GM19397 (cell line): Measurements from ENCODE around the gene PSMG2.

Experiments used
- ATAC-seq: cut with Tn5 transposase; IDR thresholded peaks from one replicate; pipeline ENCODE4 v1.9.1; 2021; ENCODE audit warnings: mild to moderate bottlenecking, moderate library complexity; ENCODE audit not compliant: unreplicated experiment

Gene PSMG2

DNA sequence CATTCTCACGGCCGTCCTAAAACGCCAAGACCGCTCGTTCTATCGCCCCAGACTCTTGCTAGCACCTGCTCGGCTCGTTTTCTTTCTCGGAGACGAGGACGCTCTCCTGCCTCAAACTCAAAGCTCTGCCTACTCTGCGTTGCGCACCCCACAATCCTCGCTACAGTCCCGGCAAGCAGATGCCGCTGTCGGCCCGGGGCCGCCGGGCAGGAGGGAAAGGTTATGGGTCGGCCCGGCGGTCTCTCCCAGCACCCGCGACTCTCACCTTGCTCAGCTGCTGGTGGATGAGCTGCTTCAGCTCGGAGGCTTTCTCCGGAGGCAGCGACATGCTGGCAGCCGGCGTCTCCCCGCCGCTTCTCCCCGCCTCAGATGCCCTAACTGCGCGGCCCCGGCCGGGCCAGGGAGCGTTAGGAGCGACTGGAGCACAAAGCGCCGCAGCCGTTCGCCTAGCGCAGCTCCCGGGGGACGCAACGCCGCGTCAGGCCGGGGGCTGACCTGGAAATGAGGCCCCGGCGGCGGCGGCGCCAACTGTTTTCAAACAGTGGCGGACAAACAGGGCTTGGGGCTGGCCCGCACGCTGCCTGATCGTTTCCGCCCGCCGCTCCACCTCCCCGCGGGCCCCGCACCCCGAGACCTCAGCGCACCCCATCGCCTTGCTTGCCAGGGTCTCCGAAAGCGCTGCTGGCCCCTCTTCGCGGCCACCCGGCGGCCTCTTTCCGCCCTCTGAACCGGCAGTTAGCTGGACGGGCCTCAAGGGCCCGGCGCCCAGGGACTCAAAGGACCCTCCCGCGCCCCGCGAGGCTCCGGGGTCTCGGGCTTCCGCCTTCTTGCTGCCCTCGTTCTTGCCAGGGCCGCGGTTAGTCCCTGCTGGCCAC is at the start of gene PSMG2, which contains the start of gene CEP76:
TSS of gene PSMG2 (plus strand) at position 822 of the 875 bp plus-strand sequence. CDS start 66 bp downstream, outside the sequence.
TSS of gene CEP76 (minus strand) at position 503 of the 875 bp plus-strand sequence. CDS start at position 328, 175 bp downstream.
- peak; percentile 87 for ATAC-seq

GRCh38 chr18:12654971-12655370 is 47.9 kb upstream of the PSMG2 start:
- ATAC-seq = no peak

GRCh38 chr18:12656605-12656937 is 46.3 kb upstream of the PSMG2 start:
- ATAC-seq = no peak

DNA sequence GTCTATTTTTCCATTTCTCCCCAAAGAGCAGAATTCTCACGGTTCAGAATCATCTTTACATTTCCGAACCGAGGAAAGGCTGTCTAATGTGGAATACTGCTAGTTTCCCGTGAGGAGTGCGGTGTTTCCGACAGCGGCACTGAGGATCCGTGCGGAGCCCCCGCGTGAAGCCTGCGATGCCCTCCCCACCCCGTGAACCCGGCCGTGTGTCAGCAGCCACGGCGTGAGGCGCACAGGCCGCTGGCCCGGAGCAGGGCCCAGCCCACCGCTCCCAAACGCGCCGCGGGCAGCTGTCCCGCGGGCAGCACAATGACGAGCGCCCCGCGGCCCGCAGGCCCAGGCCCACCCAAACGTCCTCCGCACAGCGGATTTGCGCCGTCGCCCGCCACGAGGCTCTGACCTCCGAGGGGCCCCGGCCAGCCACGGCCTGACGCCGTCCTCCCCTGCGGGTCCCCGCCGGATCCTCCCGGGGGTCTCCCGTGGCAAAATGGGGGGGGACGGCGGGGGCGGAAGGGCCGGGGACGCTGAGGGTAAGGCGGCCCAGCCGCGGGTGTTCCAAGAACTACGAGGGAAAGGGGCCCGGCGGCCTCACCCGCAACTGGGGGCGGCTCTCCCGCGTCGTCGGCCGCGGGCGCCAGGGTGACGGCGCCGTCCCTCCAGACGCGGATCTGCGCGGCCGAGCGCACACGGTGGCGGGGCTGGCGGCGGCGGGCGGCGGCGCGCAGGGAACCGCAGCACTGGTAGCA is 45.7 kb upstream of the PSMG2 start:
- ATAC-seq = peak; percentile 43

DNA sequence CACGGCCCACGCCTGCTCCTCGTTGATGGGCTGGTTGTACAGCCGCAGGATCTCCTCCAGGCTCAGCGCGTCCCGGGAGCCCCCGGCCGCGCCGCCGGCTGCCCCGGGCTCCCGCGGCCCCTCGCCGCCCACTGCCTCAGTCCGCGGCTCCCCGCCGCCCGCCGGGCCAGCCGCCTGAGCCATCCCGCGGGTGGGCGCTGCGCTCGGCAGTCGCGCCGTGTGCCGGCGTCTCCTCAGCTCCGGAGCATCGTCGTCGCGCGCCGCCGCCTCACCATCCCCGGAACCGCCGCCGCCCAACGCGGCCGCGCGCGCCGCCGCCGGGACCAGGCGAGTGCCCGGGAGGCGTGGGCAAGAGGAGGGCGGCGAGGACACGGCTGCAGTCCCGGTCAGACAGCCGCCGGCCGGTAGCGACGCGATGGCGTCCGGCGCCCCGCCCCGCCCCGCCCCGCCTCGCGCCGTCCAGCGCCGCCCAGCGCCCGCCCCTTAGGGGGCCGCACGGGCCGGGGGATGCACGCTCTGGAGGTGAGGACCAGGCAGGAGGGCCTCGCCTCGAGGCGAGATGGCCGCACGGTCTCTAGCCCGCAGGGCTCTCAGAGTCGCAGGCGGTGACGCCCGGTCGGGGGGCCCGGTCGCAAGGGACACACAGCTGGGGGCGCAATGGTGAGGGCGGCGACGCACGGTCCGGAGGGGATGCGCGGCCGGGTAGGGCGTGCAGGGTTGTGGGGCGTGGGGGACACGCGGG is 45.0 kb upstream of the PSMG2 start, which contains the start of gene SPIRE1:
TSS of gene SPIRE1 (minus strand) at position 424 of the 742 bp plus-strand sequence. CDS start at position 183, 241 bp downstream.
- ATAC-seq = peak; percentile 70

- peak; percentile 16 for ATAC-seq
Observed at GRCh38 chr18:12658426-12659138, 44.3 kb upstream of the PSMG2 start.

- no peak for ATAC-seq
Observed at GRCh38 chr18:12659904-12660605, 42.8 kb upstream of the PSMG2 start.

DNA sequence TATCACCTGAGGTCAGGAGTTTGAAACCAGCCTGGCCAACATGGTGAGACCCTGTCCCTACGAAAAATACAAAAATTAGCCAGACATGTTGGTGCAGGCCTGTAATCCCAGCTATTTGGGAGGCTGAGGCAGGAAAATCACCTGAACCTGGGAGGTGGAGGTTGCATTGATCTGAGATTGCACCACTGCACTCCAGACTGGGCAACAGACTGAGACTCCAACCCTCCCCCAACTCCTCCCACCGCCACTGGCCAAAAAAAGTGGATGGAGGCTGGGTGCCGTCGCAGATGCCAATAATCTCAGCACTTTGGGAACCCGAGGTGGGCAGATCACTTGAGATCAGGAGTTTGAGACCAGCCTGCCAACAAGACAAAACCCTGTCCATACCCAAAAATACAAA is 34.8 kb upstream of the PSMG2 start:
- ATAC-seq = no peak

DNA sequence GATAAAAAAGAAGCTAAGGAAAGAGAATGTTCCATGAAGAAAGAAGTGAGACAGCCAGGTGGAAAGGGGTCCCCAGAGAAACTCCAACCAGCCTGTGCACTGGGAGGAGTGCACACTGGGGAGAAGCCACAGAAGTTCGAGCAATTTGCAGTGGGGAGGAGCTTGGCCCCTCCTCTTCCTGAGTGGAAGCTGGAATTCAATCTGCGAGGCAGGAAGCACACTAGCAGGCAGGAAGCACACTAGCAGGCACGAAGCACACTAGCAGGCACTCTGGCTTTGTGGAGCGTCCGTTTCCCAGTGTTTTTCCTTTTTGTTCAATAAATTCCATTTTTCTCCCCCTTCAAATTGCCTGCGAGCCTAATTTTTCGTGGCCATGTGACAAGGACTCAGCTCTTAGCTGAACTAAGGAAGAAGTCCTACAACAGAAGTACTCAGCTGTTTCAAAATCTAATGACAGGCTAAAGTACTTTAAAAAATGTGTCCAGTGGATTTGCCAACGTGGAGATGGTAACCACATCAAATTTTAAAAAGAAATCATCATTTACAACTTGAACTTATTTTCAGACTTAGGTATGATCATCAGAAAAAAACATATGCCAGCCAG is 23.6 kb upstream of the PSMG2 start:
- ATAC-seq = no peak

- no peak for ATAC-seq
Observed at GRCh38 chr18:12686100-12686499, 16.7 kb upstream of the PSMG2 start.

DNA sequence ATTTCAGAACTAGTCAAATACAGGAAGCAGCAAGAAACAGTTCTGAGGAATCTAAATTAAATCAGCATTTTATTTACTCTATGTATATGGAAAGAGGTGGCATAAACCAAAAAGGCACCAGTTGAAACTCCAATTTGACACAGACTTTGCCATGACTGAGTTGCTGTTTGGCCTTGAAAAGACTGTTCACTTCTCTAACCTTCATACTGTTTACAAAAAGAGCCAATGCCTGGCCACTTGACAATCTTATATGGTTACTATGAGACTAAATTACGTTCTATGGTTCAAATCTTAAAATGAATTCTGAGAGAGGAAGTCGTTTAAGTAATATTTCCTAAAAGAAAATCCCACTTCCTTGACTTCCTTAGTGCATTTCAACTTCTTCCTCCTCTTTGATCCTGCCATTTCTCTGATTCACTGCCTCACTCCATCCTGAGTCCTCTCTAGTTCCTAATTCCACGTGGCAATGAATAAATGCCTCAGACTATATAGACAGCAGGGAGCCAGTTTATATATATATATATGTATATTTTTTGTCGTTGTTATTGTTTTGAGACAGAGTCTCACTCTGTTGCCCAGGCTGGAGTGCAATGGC is 13.5 kb upstream of the PSMG2 start:
- ATAC-seq = no peak

DNA sequence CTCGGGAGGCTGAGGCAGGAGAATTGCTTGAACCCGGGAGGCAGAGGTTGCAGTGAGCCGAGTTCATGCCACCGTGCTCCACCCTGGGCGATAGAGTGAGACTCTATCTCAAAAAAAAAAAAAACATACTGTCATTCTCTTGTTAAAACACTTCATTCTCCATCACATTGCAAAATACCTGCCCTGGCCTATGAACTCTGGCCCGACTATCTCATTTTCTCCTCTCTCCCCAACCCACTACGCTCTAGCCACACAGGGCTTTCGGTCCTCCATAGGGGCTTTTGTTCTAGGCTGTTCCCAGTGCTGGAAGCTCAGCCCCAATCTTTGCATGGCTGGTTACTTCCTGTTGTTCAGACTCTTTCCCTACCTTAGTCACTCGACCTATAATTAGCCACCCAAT is 10.6 kb upstream of the PSMG2 start:
- ATAC-seq = no peak

- no peak for ATAC-seq
Observed at GRCh38 chr18:12694032-12694431, 8.8 kb upstream of the PSMG2 start.

- no peak for ATAC-seq
Observed at GRCh38 chr18:12699747-12700146, 3.1 kb upstream of the PSMG2 start.

GRCh38 chr18:12701161-12701560 is 1.7 kb upstream of the PSMG2 start:
- no peak for ATAC-seq

DNA sequence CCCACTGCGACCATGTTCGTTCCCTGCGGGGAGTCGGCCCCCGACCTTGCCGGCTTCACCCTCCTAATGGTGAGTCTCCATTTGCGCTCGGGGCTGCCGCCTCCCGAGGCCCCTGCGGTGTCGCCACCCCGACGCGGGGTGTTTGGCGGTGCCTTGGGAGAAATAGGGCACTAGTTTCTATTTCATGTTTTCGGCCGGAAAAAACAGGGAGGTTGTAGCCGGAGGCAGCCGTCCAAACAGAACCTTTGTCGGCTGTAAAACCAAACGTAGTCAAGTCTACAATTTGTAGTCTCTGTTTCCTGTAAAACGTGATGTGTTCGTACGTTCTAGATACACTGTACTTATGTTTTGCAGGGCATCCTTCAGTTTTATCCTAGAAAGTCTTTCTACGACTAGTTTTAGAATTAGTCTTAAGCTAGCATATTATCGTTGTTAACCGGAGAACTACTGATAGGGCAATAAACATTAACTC is 290 bp downstream of the PSMG2 start:
- no peak for ATAC-seq

DNA sequence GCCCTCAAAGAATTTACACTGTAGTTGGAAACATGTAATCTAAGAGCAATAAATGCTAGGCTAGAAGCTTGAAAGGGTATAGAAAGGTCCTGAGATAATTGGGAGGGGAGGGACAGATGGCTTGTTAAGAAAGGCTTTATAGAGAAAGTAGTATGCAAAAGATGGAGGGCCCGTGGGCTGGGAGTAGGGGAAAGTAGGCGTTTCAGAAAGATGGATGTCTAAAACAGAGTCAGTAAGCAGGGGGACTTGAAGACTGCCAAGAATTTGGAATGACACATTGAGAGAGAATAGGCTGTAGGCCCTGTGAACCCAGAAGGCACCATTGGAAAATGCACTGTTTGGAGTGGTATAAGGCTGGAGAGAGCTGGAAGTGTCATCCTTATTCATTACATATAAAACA is 822 bp downstream of the PSMG2 start:
- no peak for ATAC-seq

DNA sequence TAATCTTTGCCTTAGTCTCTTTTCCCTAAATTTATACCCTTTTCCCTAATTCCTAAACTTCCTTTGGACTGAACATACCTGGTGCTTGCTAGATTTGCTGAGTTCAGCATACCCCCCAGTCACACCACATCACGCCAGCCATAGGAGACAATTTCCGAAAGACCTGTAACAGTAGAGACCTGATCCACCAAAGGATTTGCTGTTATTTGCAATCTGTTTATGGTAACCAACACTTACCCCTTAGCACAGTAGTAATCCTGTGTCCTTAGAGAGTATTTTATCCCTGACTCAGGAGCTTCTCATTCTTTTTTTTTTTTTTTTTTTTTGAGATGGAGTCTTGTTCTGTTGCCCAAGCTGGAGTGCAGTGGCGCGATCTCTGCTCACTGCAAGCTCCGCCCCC is 8.6 kb downstream of the PSMG2 start:
- ATAC-seq = no peak
